ENCODE measurements around the gene INSL3. TPM values are rescaled to one million over a fixed set of nuclear protein-coding genes. Genes with fewer than 3 reads are reported as not detected.

The INSL3 gene
- total and polyA plus RNA-seq, 2 of the 13 experiments (the other 11 are each of a cell fraction or from before 2014, with no cell fraction given): 0.30 TPM; not detected in 1

- TF ChIP-seq HNF4G (IDR thresholded peaks at IDR 0.05; ENCODE audit: borderline replicate concordance, low read depth, low read length) (peak; percentile 73), HNF4G (CRISPR knock-in tag; IDR thresholded peaks at IDR 0.05; ENCODE audit: borderline replicate concordance, low read depth) (peak; percentile 53; the same call in 1 of the 2 replicates), ZNF609 (CRISPR knock-in tag; IDR thresholded peaks at IDR 0.05; ENCODE audit: borderline replicate concordance) (no peak), GATAD2A (CRISPR knock-in tag; IDR thresholded peaks at IDR 0.05) (peak; percentile 78), ATF6 (CRISPR knock-in tag; conservative IDR thresholded peaks at IDR 0.05) (no peak), ARNT (IDR thresholded peaks at IDR 0.05) (no peak), SYNCRIP (IDR thresholded peaks at IDR 0.05; ENCODE audit: insufficient read depth, low read depth, low read length) (no peak), ZFX (CRISPR knock-in tag; IDR thresholded peaks at IDR 0.05; ENCODE audit: low read depth) (0 out of 2 replicates have a peak, but pooled peaks have one; percentile 9), MIER2 (CRISPR knock-in tag; IDR thresholded peaks at IDR 0.05) (no peak), ZNF430 (CRISPR knock-in tag; IDR thresholded peaks at IDR 0.05) (0 out of 2 replicates have a peak, but pooled peaks have one; percentile 35), FOXM1 (CRISPR knock-in tag; IDR thresholded peaks at IDR 0.05) (no peak), PHF5A (CRISPR knock-in tag; IDR thresholded peaks at IDR 0.05; ENCODE audit: low read depth, unreplicated experiment) (no peak), AHR (CRISPR knock-in tag; IDR thresholded peaks at IDR 0.05) (no peak), ZNF678 (CRISPR knock-in tag; IDR thresholded peaks at IDR 0.05) (no peak), ETV6 (CRISPR knock-in tag; conservative IDR thresholded peaks at IDR 0.05) (no peak), GATA4 (IDR thresholded peaks at IDR 0.05; ENCODE audit: borderline replicate concordance, low read depth) (no peak), ZNF747 (CRISPR knock-in tag; IDR thresholded peaks at IDR 0.05; ENCODE audit: borderline replicate concordance) (no peak), ZNF280B (CRISPR knock-in tag; IDR thresholded peaks at IDR 0.05; ENCODE audit: borderline replicate concordance) (no peak), ZC3H4 (CRISPR knock-in tag; IDR thresholded peaks at IDR 0.05; ENCODE audit: borderline replicate concordance) (0 out of 2 replicates have a peak, but pooled peaks have one; percentile 40), ZSCAN31 (CRISPR knock-in tag; IDR thresholded peaks at IDR 0.05; ENCODE audit: low read depth) (no peak), XBP1 (CRISPR knock-in tag; IDR thresholded peaks at IDR 0.05) (no peak)
Measured at GRCh38 chr19:17797424-17798201, 23.7 kb downstream of the INSL3 start (continued).
